Endothelial cell of umbilical vein (primary cell): Measurements from ENCODE around the gene UBE2D2. TPM values are rescaled to one million over a fixed set of nuclear protein-coding genes. Genes with fewer than 3 reads are reported as not detected.

ENCODE experiments used
- BruUV-seq: library from RNA; stranded (reverse); fragments of 400-500 nt; replicated peaks from 2 replicates; lab custom pipeline; 2021; lab: Mats Ljungman, UMichigan
- CTCF ChIA-PET: fragments of 300-600, 350-600 bp; sonication (Branson Sonifier 250); formaldehyde crosslinking; loops from one replicate; lab custom pipeline; 2021; ENCODE audit warnings: antibody characterized with exemption, inconsistent platforms; lab: Charles Lee
- POLR2A ChIA-PET: fragments of 300-600, 350-600 bp; sonication (Branson Sonifier 250); formaldehyde crosslinking; loops from one replicate; lab custom pipeline; 2021; ENCODE audit warnings: antibody characterized with exemption, inconsistent platforms; lab: Charles Lee
- DNase-seq: peaks from one replicate; pipeline ENCODE4 v3.0.0-alpha.2; 2011; ENCODE audit warnings: low read depth, low spot score
- FAIRE-seq: peaks from 2 replicates; lab custom pipeline; 2011; peaks lifted over from hg19 to GRCh38; lab: Jason Lieb, UNC
- H2AFZ ChIP-seq: 2 replicates; pipeline ENCODE4 v1.6.0; 2012; ENCODE audit warnings: low read depth, low read length, control low read depth, inconsistent platforms
- H3K27ac ChIP-seq: 2 replicates; pipeline ENCODE4 v1.5.1; 2011; ENCODE audit warnings: low read depth, mild to moderate bottlenecking, control low read depth, low read length, moderate library complexity; ENCODE audit not compliant: insufficient read depth
- H3K27me3 ChIP-seq, 2 experiments: 2 replicates each; pipeline versions ENCODE4 v1.6.0 to v1.6.1; 2011; ENCODE audit warnings: low read length in 2 of 2, mixed read lengths in 1 of 2; ENCODE audit not compliant: control insufficient read depth in 2 of 2, insufficient read depth in 2 of 2
- H3K36me3 ChIP-seq, 2 experiments: 2 replicates in 1 of 2; 3 replicates in 1 of 2; pipeline ENCODE4 v1.5.1; 2011; ENCODE audit warnings: low read length in 2 of 2, mild to moderate bottlenecking in 1 of 2, moderate library complexity in 1 of 2; ENCODE audit not compliant: control insufficient read depth in 2 of 2, insufficient read depth in 2 of 2; ENCODE audit errors: extremely low read depth in 1 of 2
- H3K4me1 ChIP-seq: 3 replicates; pipeline ENCODE4 v1.5.1; 2011; ENCODE audit warnings: mild to moderate bottlenecking, low read length; ENCODE audit not compliant: control insufficient read depth, insufficient read depth; ENCODE audit errors: extremely low read depth
- H3K4me2 ChIP-seq: 2 replicates; pipeline ENCODE4 v1.6.1; 2011; ENCODE audit warnings: low read length, control low read depth, mixed read lengths; ENCODE audit not compliant: insufficient read depth
- H3K4me3 ChIP-seq, 3 experiments: fragments of 200-600 bp in 1 of 3; sonication (generic), shearing (Covaris generic) in 1 of 3; replicated peaks in 1 of 3; 2 replicates each; pipeline ENCODE4 v1.5.1; 2011 to 2016; ENCODE audit warnings: control low read depth in 3 of 3, low read length in 3 of 3, mild to moderate bottlenecking in 2 of 3, inconsistent platforms in 1 of 3, low read depth in 1 of 3, moderate library complexity in 1 of 3; ENCODE audit not compliant: insufficient read depth in 1 of 3
- H3K79me2 ChIP-seq: 2 replicates; pipeline ENCODE4 v1.6.0; 2012; ENCODE audit warnings: low read length, inconsistent platforms; ENCODE audit not compliant: control insufficient read depth, insufficient read depth
- H3K9ac ChIP-seq: replicated peaks from 2 replicates; pipeline ENCODE3; 2011; ENCODE audit warnings: low read length, control low read depth; ENCODE audit not compliant: insufficient read depth; ENCODE audit errors: extremely low read depth
- H3K9me1 ChIP-seq: replicated peaks from 3 replicates; pipeline ENCODE4 v1.6.0; 2011; ENCODE audit warnings: mild to moderate bottlenecking, low read length; ENCODE audit not compliant: control insufficient read depth, insufficient read depth; ENCODE audit errors: extremely low read depth
- H3K9me3 ChIP-seq: replicated peaks from 2 replicates; pipeline ENCODE4 v1.5.1; 2012; ENCODE audit warnings: low read length, inconsistent platforms; ENCODE audit not compliant: control insufficient read depth, insufficient read depth
- H4K20me1 ChIP-seq: replicated peaks from 2 replicates; pipeline ENCODE3; 2011; ENCODE audit warnings: mild to moderate bottlenecking, low read length; ENCODE audit not compliant: control insufficient read depth, insufficient read depth; ENCODE audit errors: extremely low read depth
- CTCF ChIP-seq, 2 donors: IDR thresholded peaks; 1 replicate in 1 of 2; 2 replicates in 1 of 2; pipeline ENCODE4 v1.5.1; 2011; ENCODE audit warnings: low read length in 2 of 2, mild to moderate bottlenecking in 2 of 2, moderate library complexity in 2 of 2, control low read depth in 1 of 2, inconsistent platforms in 1 of 2, low read depth in 1 of 2; ENCODE audit not compliant: insufficient read depth in 1 of 2; ENCODE audit errors: extremely low read depth in 1 of 2
- EZH2 ChIP-seq: IDR thresholded peaks from 2 replicates; pipeline ENCODE4 v1.6.1; 2012; ENCODE audit warnings: borderline replicate concordance, low read depth, mild to moderate bottlenecking, moderate library complexity, low read length, inconsistent platforms; ENCODE audit not compliant: severe bottlenecking
- FOS ChIP-seq: IDR thresholded peaks from 2 replicates; pipeline ENCODE4 v1.6.1; 2011; ENCODE audit warnings: mild to moderate bottlenecking, low read length, moderate library complexity, borderline replicate concordance; ENCODE audit not compliant: insufficient read depth
- GATA2 ChIP-seq: IDR thresholded peaks from 2 replicates; pipeline ENCODE4 v1.7.0; 2011; ENCODE audit warnings: low read depth, mild to moderate bottlenecking, moderate library complexity, mixed read lengths, low read length; ENCODE audit not compliant: insufficient read length, insufficient read depth
- JUN ChIP-seq: IDR thresholded peaks from 2 replicates; pipeline ENCODE4 v1.6.1; 2011; ENCODE audit warnings: borderline replicate concordance, low read depth; ENCODE audit not compliant: insufficient read length, insufficient read depth
- MYC ChIP-seq: IDR thresholded peaks from one replicate; pipeline ENCODE4 v1.6.1; 2011; ENCODE audit warnings: mild to moderate bottlenecking, low read depth, low read length
- POLR2A ChIP-seq: IDR thresholded peaks from 2 replicates; pipeline ENCODE4 v1.6.1; 2012; ENCODE audit warnings: low read depth, mild to moderate bottlenecking, control low read depth, low read length
- POLR2AphosphoS5 ChIP-seq: IDR thresholded peaks from 2 replicates; pipeline ENCODE4 v1.6.1; 2012; ENCODE audit warnings: low read depth, mild to moderate bottlenecking, control low read depth, low read length, moderate library complexity; ENCODE audit not compliant: insufficient read depth
- dilution Hi-C: fragments of 300-500 bp; cut with MboI; formaldehyde crosslinking; loops from one replicate; pipeline ENCODE4 v1.15.0; 2019; ENCODE audit warnings: low sequenced_read_pairs; ENCODE audit not compliant: extremely low pct_ligation_motif_present
- intact Hi-C: fragments of 100-400 bp; cut with micrococcal nuclease; formaldehyde crosslinking; loops from one replicate; pipeline ENCODE4 v1.10.0; 2022
- polyA plus RNA-seq, 4 experiments: library from polyadenylated mRNA; depleted of rRNA in 3 of 4; stranded (reverse) in 3 of 4; unstranded in 1 of 4; fragments of >200 nt; gene quantifications; 2 replicates each; pipeline versions ENCODE4 v1.2.1 to v1.2.3, GENCODE V29; 2011 to 2012; ENCODE audit warnings: missing spikeins in 1 of 4
- total RNA-seq: library from RNA; stranded (reverse); gene quantifications from 2 replicates; pipeline ENCODE4 v1.2.3, GENCODE V29; 2021
- TF ChIP-seq, protein P1 (sequence below): IDR thresholded peaks from 2 replicates; pipeline ENCODE4 v1.6.1; 2011; ENCODE audit not compliant: insufficient read depth, insufficient read length

The UBE2D2 gene
- total and polyA plus RNA-seq, 2 donors (not counting 3 experiments of a cell fraction or from before 2014, with no cell fraction given) = 45.0 to 156 TPM

DNA sequence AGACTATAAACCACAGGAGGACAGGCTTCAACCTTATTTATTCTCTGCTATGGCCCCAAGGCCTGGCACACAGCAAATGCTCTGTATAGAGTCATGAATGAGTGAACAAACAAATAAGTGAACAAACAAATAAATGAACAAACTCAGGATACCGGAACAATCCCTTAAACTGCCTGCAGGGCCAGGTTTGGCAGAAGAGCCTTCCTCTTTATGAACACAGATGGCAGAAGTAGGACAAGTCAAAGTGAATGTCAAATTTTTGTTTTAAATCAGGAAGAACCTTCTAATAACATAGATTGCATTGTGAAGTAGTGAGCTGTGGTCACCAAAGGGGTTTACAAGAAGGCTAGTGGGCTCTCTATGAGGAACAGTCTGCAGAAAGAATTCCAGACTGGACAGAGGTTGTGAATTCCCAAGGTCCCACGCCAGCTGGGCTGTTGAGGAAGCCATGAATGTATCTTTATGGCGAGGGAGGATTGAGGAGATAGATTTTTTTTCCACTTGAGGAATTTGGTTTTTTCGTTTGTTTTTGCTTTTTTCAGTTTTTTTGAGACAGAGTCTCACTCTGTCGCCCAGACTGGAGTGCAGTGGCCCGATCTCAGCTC, 48.3 kb upstream of the UBE2D2 start:
- intact Hi-C loops (loop anchor here (1.0 to 2.0 kb wide), 6 partner anchors 17 to 91 kb away; partner anchors contain the start of genes ECSCR and STING1), dilution Hi-C loops (no loop called here)
- Histone ChIP-seq H3K9me3 (no peaks in the 10 kb centered on the region), H3K4me3 (no peak overlapping the region), H3K4me2 (no peak overlapping the region), H3K4me1 (peaks cover 4% of the 10 kb centered on the region), H3K9me1 (no peaks in the 10 kb centered on the region), H2AFZ (no peak overlapping the region), H3K27ac (no peak overlapping the region), H3K79me2 (no peaks in the 10 kb centered on the region), H3K27me3 (no peaks in the 10 kb centered on the region), H3K36me3 (no peaks in the 10 kb centered on the region), H4K20me1 (no peaks in the 10 kb centered on the region), H3K9ac (no peak overlapping the region)
- no peak for TF ChIP-seq EZH2
- TF ChIP-seq CTCF (IDR thresholded peaks at IDR 0.05; ENCODE audit: extremely low read depth in 1 of 2, insufficient read depth in 1 of 2, low read depth in 1 of 2, low read length in 2 of 2) = no peak
- TF ChIP-seq FOS = no peak
- TF ChIP-seq POLR2A = no peak
- TF ChIP-seq, protein P1, sequence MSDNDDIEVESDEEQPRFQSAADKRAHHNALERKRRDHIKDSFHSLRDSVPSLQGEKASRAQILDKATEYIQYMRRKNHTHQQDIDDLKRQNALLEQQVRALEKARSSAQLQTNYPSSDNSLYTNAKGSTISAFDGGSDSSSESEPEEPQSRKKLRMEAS = no peak
- no peak for TF ChIP-seq MYC
- no peak for TF ChIP-seq POLR2AphosphoS5
- TF ChIP-seq GATA2 = no peak
- TF ChIP-seq JUN = no peak
- DNase-seq (no peak), FAIRE-seq (no peak)
- no TSS peak for BruUV-seq
- ChIA-PET CTCF (interaction anchor here (0.6 to 4.9 kb wide), 34 partner anchors 8 to 120 kb away, joined by 3 to 191 read pairs (median 5); partner anchors contain the start of genes DNAJC18, ECSCR, STING1 and UBE2D2), POLR2A (interaction anchor here (1.0 to 1.1 kb wide), 2 partner anchors 50 to 74 kb away, joined by 3 to 5 read pairs; partner anchors contain the start of genes DNAJC18 and ECSCR)
